Gastroesophageal sphincter (tissue), 4 donors: Measurements from ENCODE around the gene LRCH3. TPM values are rescaled to one million over a fixed set of nuclear protein-coding genes. Genes with fewer than 3 reads are reported as not detected.

Source experiments
- ATAC-seq: fragments of 150-250 bp; one replicate; pipeline ENCODE4 v1.9.1; 2016; ENCODE audit warnings: mild to moderate bottlenecking, moderate library complexity
- H3K27ac ChIP-seq, 4 donors: fragments of 200-600 bp; sonication (generic) in 3 of 4; 1 replicate in 3 of 4; 2 replicates in 1 of 4; pipeline ENCODE4 v1.5.1; 2016 to 2019
- H3K27me3 ChIP-seq: fragments of 200-600 bp; sonication (generic); one replicate; pipeline ENCODE4 v1.5.1; 2019
- H3K36me3 ChIP-seq, 2 donors: fragments of 200-600 bp; sonication (generic); one replicate each; pipeline ENCODE4 v1.5.1; 2019; ENCODE audit warnings: control low read depth in 1 of 2
- H3K4me1 ChIP-seq, 3 donors: fragments of 200-600 bp; sonication (generic); 1 replicate in 2 of 3; 2 replicates in 1 of 3; pipeline ENCODE4 v1.5.1; 2016 to 2019; ENCODE audit warnings: control low read depth in 2 of 3
- H3K4me3 ChIP-seq, 2 donors: fragments of 200-600 bp; sonication (generic); one replicate each; pipeline ENCODE4 v1.5.1; 2019; ENCODE audit warnings: mild to moderate bottlenecking in 1 of 2, moderate library complexity in 1 of 2
- H3K9me3 ChIP-seq, 3 donors: fragments of 200-600 bp; sonication (generic); one replicate each; pipeline ENCODE4 v1.5.1; 2017 to 2019; ENCODE audit warnings: control low read depth in 2 of 3
- EP300 ChIP-seq: sonication (generic); formaldehyde crosslinking; IDR thresholded peaks from one replicate; pipeline ENCODE4 v1.6.1; 2017; ENCODE audit warnings: antibody characterized with exemption, mild to moderate bottlenecking
- POLR2A ChIP-seq, 2 donors: fragments of 450-650 bp; IDR thresholded peaks; one replicate each; pipeline ENCODE4 v1.6.1; 2017; ENCODE audit warnings: antibody characterized with exemption in 2 of 2, mild to moderate bottlenecking in 2 of 2, moderate library complexity in 1 of 2
- POLR2AphosphoS5 ChIP-seq: sonication (generic); formaldehyde crosslinking; IDR thresholded peaks from one replicate; pipeline ENCODE4 v1.6.1; 2017; ENCODE audit warnings: antibody characterized with exemption
- WGBS, 2 donors: methylation state at CpG; one replicate each; pipeline ENCODE4 v1.1.5; 2018; ENCODE audit warnings: low coverage in 1 of 2; 5-methylcytosine and 5-hydroxymethylcytosine counted together
- small RNA-seq, 4 donors: library from RNA; depleted of rRNA; stranded (forward); fragments of <200 nt; gene quantifications; one replicate each; pipeline ENCODE3, GENCODE V24; 2016
- total RNA-seq, 4 donors: library from RNA; depleted of rRNA; stranded (reverse); fragments of >200 nt; gene quantifications; one replicate each; pipeline ENCODE4 v1.1.0, GENCODE V29; 2016
- TF ChIP-seq, protein P1 (sequence below), 4 experiments: fragments of 200-600 bp in 2 of 4; fragments of 450-650 bp in 2 of 4; sonication (generic) in 1 of 4; IDR thresholded peaks; one replicate each; pipeline ENCODE4 v1.5.1; 2017 to 2019; ENCODE audit warnings: antibody characterized with exemption in 4 of 4, mild to moderate bottlenecking in 2 of 4, moderate library complexity in 2 of 4

Gene LRCH3
- total RNA-seq, 4 donors from 2014 or later = 39.0 to 158 (median 69.6) TPM

- peaks cover 0 to 11% of the 10 kb centered on the region in 2 donors for H3K36me3 ChIP-seq
- H3K9me3 ChIP-seq = no peaks in the 10 kb centered on the region
- H3K27me3 ChIP-seq = no peaks in the 10 kb centered on the region
- TF ChIP-seq POLR2A (IDR thresholded peaks at IDR 0.05) (no peak), EP300 (no peak), POLR2AphosphoS5 (no peak)
- TF ChIP-seq, protein P1, sequence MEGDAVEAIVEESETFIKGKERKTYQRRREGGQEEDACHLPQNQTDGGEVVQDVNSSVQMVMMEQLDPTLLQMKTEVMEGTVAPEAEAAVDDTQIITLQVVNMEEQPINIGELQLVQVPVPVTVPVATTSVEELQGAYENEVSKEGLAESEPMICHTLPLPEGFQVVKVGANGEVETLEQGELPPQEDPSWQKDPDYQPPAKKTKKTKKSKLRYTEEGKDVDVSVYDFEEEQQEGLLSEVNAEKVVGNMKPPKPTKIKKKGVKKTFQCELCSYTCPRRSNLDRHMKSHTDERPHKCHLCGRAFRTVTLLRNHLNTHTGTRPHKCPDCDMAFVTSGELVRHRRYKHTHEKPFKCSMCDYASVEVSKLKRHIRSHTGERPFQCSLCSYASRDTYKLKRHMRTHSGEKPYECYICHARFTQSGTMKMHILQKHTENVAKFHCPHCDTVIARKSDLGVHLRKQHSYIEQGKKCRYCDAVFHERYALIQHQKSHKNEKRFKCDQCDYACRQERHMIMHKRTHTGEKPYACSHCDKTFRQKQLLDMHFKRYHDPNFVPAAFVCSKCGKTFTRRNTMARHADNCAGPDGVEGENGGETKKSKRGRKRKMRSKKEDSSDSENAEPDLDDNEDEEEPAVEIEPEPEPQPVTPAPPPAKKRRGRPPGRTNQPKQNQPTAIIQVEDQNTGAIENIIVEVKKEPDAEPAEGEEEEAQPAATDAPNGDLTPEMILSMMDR (IDR thresholded peaks at IDR 0.05) = no peak
- H3K4me1 ChIP-seq = no peaks in the 10 kb centered on the region
- H3K27ac ChIP-seq = no peak overlapping the region
- 66 to 80% methylated on average over 11 to 15 of the region's 15 CpGs for WGBS, 2 donors
- ATAC-seq = no peak
- H3K4me3 ChIP-seq = no peak overlapping the region
Measured at GRCh38 chr3:197936819-197937384, 145.8 kb downstream of the LRCH3 start.

Small RNA genes within 50 kb of the gene (small RNA-seq; reads per million reads assigned to genes)
- gene RNU6-858P = 0 reads per million in 4 donors

Other genes with a start within 250 kb of the LRCH3 start
- gene BDH1, start 235.3 kb upstream of the LRCH3 start, total RNA-seq = 10 to 100 TPM in 2 of 4 donors, 1 to 10 TPM in 2; 8.6 to 16.2 (median 12.3) TPM
- 10 to 100 TPM; 47.8 to 99.6 (median 60.1) TPM for gene RUBCN, start 54.4 kb upstream of the LRCH3 start, total RNA-seq
- gene FYTTD1, start 41.4 kb upstream of the LRCH3 start, total RNA-seq = 10 to 100 TPM; 69.1 to 88.1 (median 87.0) TPM
- 1,000 to 10,000 TPM in 1 of 4 donors, 100 to 1,000 TPM in 3; 394 to 1,032 (median 816) TPM for gene RPL35A, start 158.9 kb downstream of the LRCH3 start, total RNA-seq
- gene LMLN, start 169.0 kb downstream of the LRCH3 start, total RNA-seq = 1 to 10 TPM; 2.8 to 7.5 (median 4.1) TPM